DOHH2 (cell line): ENCODE measurements around the gene DLAT.
A peak's percentile ranks its signal among the peaks of the same experiment; 100 is the strongest.

Experiments
- H3F3A ChIP-seq: fragments of 200-600 bp; sonication (generic), shearing (Covaris generic); 2 replicates; pipeline ENCODE4 v1.6.0; 2016; ENCODE audit warnings: antibody characterized with exemption, mild to moderate bottlenecking; ENCODE audit not compliant: control insufficient read depth, insufficient read depth
- H3K27ac ChIP-seq: fragments of 200-600 bp; sonication (generic); 2 replicates; pipeline ENCODE4 v1.5.1; 2014; ENCODE audit warnings: low read depth, mild to moderate bottlenecking, low read length, moderate library complexity
- H3K27me3 ChIP-seq: fragments of 200-600 bp; sonication (generic); 2 replicates; pipeline ENCODE4 v1.6.1; 2014; ENCODE audit warnings: mild to moderate bottlenecking, low read length, mixed read lengths; ENCODE audit not compliant: control insufficient read depth
- H3K36me3 ChIP-seq: fragments of 200-600 bp; sonication (generic); 2 replicates; pipeline ENCODE4 v1.6.1; 2014; ENCODE audit warnings: mild to moderate bottlenecking, low read length, moderate library complexity, mixed read lengths; ENCODE audit not compliant: control insufficient read depth
- H3K4me1 ChIP-seq: fragments of 200-600 bp; sonication (generic); 2 replicates; pipeline ENCODE4 v1.6.1; 2014; ENCODE audit warnings: mild to moderate bottlenecking, low read length, mixed read lengths; ENCODE audit not compliant: control insufficient read depth
- H3K4me2 ChIP-seq: fragments of 200-600 bp; sonication (generic); 2 replicates; pipeline ENCODE4 v1.6.0; 2014; ENCODE audit warnings: mild to moderate bottlenecking, low read length, moderate library complexity
- H3K4me3 ChIP-seq: fragments of 200-600 bp; sonication (generic); 2 replicates; pipeline ENCODE4 v1.5.1; 2014; ENCODE audit warnings: mild to moderate bottlenecking, low read length, mixed read lengths
- H3K79me2 ChIP-seq: fragments of 200-600 bp; sonication (generic); 2 replicates; pipeline ENCODE4 v1.6.1; 2014; ENCODE audit warnings: mild to moderate bottlenecking, low read length, mixed read lengths; ENCODE audit not compliant: control insufficient read depth
- H3K9me2 ChIP-seq: fragments of 200-600 bp; sonication (generic); replicated peaks from 2 replicates; pipeline ENCODE4 v1.6.1; 2014; ENCODE audit warnings: mild to moderate bottlenecking, low read length, mixed read lengths; ENCODE audit not compliant: control insufficient read depth
- H3K9me3 ChIP-seq: fragments of 200-600 bp; sonication (generic); 2 replicates; pipeline ENCODE4 v1.6.1; 2014; ENCODE audit warnings: antibody characterized with exemption, low read length, mixed read lengths; ENCODE audit not compliant: control insufficient read depth, insufficient read depth
- H4K20me1 ChIP-seq: fragments of 200-600 bp; sonication (generic); 2 replicates; pipeline ENCODE4 v1.6.0; 2014; ENCODE audit warnings: low read depth, mild to moderate bottlenecking, antibody characterized with exemption, low read length, moderate library complexity; ENCODE audit not compliant: control insufficient read depth, insufficient read depth
- CTCF ChIP-seq: fragments of 200-600 bp; sonication (generic); IDR thresholded peaks from one replicate; pipeline ENCODE4 v1.5.1; 2014; ENCODE audit warnings: antibody characterized with exemption, mild to moderate bottlenecking, low read depth, low read length; ENCODE audit not compliant: poor library complexity, severe bottlenecking
- EZH2phosphoT487 ChIP-seq: fragments of 200-600 bp; sonication (generic); IDR thresholded peaks from 2 replicates; pipeline ENCODE4 v1.6.1; 2017; ENCODE audit warnings: borderline replicate concordance, mild to moderate bottlenecking, antibody characterized with exemption, low read length, moderate library complexity, mixed read lengths

The DLAT gene

GRCh38 chr11:112073941-112074811 lies 49.0 kb downstream of the DLAT start, which contains the start of the genes NKAPD1 and PIH1D2:
TSS of gene NKAPD1 (plus strand) at chr11:112074299. CDS start at chr11:112075575, 1,276 bp downstream.
TSS of gene PIH1D2 (minus strand) at chr11:112074017. CDS start at chr11:112073174, 843 bp downstream.
- H3F3A ChIP-seq, result peaks cover 12% of the 10 kb centered on the region
- peaks cover 38% of the 10 kb centered on the region for H3K4me1 ChIP-seq
- no peaks in the 10 kb centered on the region for H4K20me1 ChIP-seq
- H3K4me3 ChIP-seq, result peak within 1 kb of the TSS; percentile 91
- peaks cover 47% of the 10 kb centered on the region for H3K79me2 ChIP-seq
- H3K27ac ChIP-seq, result peak within 1 kb of the TSS; percentile 66
- H3K4me2 ChIP-seq, result peak within 1 kb of the TSS; percentile 91
- H3K9me2 ChIP-seq, result no peaks in the 10 kb centered on the region
- H3K36me3 ChIP-seq, result peaks cover 42% of the 10 kb centered on the region
- H3K27me3 ChIP-seq, result no peaks in the 10 kb centered on the region
- H3K9me3 ChIP-seq, result no peaks in the 10 kb centered on the region
- TF ChIP-seq CTCF, result no peak
- no peak for TF ChIP-seq EZH2phosphoT487

GRCh38 chr11:112082729-112083128 lies 57.5 kb downstream of the DLAT start:
- no peaks in the 10 kb centered on the region; the same call in 1 of the 2 replicates for H4K20me1 ChIP-seq
- H3F3A ChIP-seq, result peaks cover 25% of the 10 kb centered on the region
- no peaks in the 10 kb centered on the region for H3K9me2 ChIP-seq
- H3K36me3 ChIP-seq, result peaks cover 88% of the 10 kb centered on the region
- H3K4me1 ChIP-seq, result peaks cover 14% of the 10 kb centered on the region
- H3K79me2 ChIP-seq, result peaks cover 58% of the 10 kb centered on the region
- no peaks in the 10 kb centered on the region for H3K9me3 ChIP-seq
- H3K4me3 ChIP-seq, result no peak overlapping the region
- H3K27ac ChIP-seq, result no peak overlapping the region
- no peak overlapping the region for H3K4me2 ChIP-seq
- TF ChIP-seq CTCF, result no peak
- TF ChIP-seq EZH2phosphoT487, result no peak
- no peaks in the 10 kb centered on the region for H3K27me3 ChIP-seq

- Histone ChIP-seq H3F3A (peaks cover 25% of the 10 kb centered on the region), H3K4me3 (peak overlapping the region; percentile 97), H4K20me1 (no peaks in the 10 kb centered on the region; the same call in 1 of the 2 replicates), H3K9me2 (no peaks in the 10 kb centered on the region), H3K27me3 (no peaks in the 10 kb centered on the region), H3K4me2 (peak overlapping the region; percentile 98), H3K36me3 (peaks cover 88% of the 10 kb centered on the region), H3K27ac (peak overlapping the region; percentile 58), H3K79me2 (peaks cover 80% of the 10 kb centered on the region), H3K4me1 (peaks cover 30% of the 10 kb centered on the region), H3K9me3 (no peaks in the 10 kb centered on the region)
- TF ChIP-seq EZH2phosphoT487 (no peak), CTCF (no peak)
Measured at GRCh38 chr11:112085822-112086421, 60.7 kb downstream of the DLAT start.
